Skeletal muscle satellite cell (primary cell): ENCODE results near the gene MRAS.
"Not testable (repeated sequence)": the region's sequence is repeated elsewhere in the genome, so short reads cannot be mapped to it uniquely, and the experiment has no call there.

Source experiments
- H3K27me3 ChIP-seq: 2 replicates; pipeline ENCODE4 v1.7.0; 2013; ENCODE audit warnings: low read length; ENCODE audit not compliant: control insufficient read depth, insufficient read depth
- H3K36me3 ChIP-seq: 2 replicates; pipeline ENCODE4 v1.7.0; 2013; ENCODE audit warnings: mild to moderate bottlenecking, control low read depth, low read length; ENCODE audit not compliant: insufficient read depth
- H3K4me1 ChIP-seq: 2 replicates; pipeline ENCODE4 v1.7.0; 2013; ENCODE audit warnings: low read length; ENCODE audit not compliant: control insufficient read depth, insufficient read depth
- H3K4me2 ChIP-seq: 2 replicates; pipeline ENCODE4 v1.7.0; 2013; ENCODE audit warnings: mild to moderate bottlenecking, low read length
- H3K4me3 ChIP-seq: 2 replicates; pipeline ENCODE4 v1.7.0; 2013; ENCODE audit warnings: low read length
- H3K9ac ChIP-seq: 2 replicates; pipeline ENCODE4 v1.7.0; 2013; ENCODE audit warnings: mild to moderate bottlenecking, low read depth, low read length, moderate library complexity
- H3K9me3 ChIP-seq: replicated peaks from 2 replicates; pipeline ENCODE4 v1.7.0; 2013; ENCODE audit warnings: mild to moderate bottlenecking, control low read depth, low read length

Gene MRAS

DNA sequence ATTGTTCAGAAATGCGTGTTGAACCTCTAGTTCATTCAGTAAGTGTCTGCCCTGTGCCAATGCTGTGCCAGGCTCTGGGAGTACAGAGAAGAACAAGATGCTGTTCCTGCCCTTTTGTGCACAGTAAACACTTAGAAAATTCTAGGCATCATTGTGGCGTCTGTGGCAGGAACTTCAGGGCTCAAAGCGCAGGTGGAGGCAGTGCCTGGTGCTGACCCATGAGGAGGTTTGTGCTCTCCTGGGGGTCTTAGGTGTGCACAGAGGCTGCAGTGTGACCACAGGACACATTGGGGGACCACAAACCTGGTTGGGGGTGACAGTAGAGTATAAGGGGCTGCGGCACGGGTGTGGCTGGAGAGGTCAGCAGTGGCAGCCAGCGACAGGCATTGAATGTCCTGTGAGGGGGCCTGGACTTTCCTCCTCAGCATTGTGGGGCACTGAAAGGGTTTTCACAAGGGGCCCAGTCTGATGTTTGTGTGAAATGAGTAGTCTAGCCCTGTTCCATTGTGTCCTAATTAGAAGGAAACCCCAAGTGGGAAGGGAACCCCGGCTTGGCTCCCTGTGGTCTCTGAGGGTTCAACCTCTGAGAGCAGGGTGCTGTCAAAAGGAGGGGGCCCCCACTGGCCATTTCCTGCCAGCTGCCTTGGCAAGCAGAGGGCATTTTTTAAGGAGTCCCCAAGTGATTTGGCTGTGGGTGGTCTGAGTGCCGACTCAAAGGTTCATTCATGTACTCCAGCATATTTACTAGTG lies 20.9 kb downstream of the MRAS start:
- peaks cover 8% of the 10 kb centered on the region for H3K4me1 ChIP-seq
- peaks cover 3% of the 10 kb centered on the region for H3K36me3 ChIP-seq
- H3K9me3 ChIP-seq, result no peaks in the 10 kb centered on the region
- no peak overlapping the region for H3K4me2 ChIP-seq
- H3K27me3 ChIP-seq, result no peaks in the 10 kb centered on the region
- H3K4me3 ChIP-seq, result no peak overlapping the region
- no peak overlapping the region for H3K9ac ChIP-seq

- no peak overlapping the region for H3K9ac ChIP-seq
Measured at GRCh38 chr3:138370321-138370720, 21.9 kb downstream of the MRAS start.

DNA sequence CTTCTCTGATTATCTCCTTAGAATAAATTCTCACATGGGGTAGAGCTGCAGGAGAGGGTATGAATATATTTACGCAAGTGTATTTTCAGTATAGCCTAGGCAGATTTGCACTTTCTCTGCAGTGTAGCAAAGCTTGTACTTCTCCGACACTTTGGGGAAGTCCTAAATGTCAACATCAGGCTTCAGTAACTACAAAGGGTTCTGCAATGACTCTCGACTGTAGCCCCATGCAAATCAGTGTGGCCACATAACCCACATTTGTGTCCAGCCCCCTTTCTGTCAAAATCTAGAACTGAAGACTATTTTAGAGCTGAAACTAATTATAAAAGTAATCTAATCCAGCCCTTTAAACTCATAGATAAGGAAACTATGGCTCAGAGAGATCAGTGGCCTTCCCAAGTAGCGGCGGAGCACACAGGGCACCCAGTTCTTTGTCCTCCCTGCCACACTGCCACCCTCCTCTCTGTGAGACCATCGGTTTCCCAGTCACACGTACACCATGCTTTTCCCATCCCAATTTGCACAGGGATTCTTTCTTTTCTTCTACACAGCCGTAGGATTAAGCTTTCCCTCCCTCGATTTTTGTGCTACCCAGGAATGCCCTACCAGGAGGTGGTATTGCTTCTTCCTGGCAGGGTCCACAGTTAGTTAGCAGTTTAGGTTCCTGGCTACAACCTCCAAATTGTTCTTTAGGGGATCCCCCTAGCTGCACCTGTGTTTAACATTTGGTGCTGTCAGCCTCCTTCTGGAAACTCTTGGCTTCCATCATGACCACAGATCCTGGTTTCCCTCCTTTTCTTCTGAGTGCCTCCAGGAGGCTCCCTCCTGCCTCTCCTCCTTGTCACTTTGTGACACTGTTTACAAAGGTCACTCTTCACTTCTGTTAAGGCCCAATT lies 22.9 kb downstream of the MRAS start:
- Histone ChIP-seq H3K9ac (no peak overlapping the region), H3K4me2 (no peak overlapping the region), H3K9me3 (no peaks in the 10 kb centered on the region), H3K4me3 (no peak overlapping the region), H3K4me1 (peaks cover 8% of the 10 kb centered on the region), H3K27me3 (no peaks in the 10 kb centered on the region), H3K36me3 (peaks cover 10% of the 10 kb centered on the region)

More at GRCh38 chr3:138370321-138370720, 21.9 kb downstream of the MRAS start:
- Histone ChIP-seq H3K4me1 (peaks cover 8% of the 10 kb centered on the region), H3K36me3 (peaks cover 10% of the 10 kb centered on the region), H3K4me3 (no peak overlapping the region), H3K4me2 (no peak overlapping the region), H3K27me3 (no peaks in the 10 kb centered on the region), H3K9me3 (no peaks in the 10 kb centered on the region)

DNA sequence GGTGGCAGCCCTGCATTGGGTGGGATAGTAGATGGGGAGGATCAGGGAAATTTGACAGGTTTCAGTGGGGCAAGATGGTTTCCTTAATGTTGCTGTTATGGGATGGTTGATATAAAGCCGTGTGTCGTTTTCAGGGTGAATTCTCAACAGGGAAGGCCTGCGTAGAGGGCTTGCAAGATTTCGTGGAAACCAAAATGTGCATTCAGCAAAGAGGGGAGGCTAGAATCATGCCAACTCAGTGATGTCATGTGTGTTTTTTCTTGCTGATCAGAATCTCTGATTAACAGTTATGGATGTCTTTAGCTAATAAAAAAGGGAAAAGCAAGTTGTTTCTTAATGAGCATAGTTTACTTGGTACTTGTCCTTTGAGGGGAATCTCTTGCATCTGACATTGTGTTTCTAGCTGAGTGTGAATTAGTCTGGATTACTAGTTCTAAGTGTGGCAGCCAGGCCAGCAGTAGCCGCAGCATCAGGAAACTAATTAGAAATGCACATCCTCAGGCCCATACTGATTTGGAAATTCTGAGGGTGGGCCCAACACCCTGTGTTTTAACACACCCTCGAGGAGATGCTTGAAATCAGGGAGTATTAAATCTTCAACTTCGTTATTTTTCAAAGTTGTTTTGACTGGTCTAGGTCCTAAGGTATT lies 24.8 kb downstream of the MRAS start:
- Histone ChIP-seq H3K27me3 (no peaks in the 10 kb centered on the region), H3K9me3 (no peaks in the 10 kb centered on the region), H3K9ac (no peak overlapping the region), H3K36me3 (peaks cover 10% of the 10 kb centered on the region), H3K4me2 (no peak overlapping the region), H3K4me1 (no peaks in the 10 kb centered on the region), H3K4me3 (no peak overlapping the region)

GRCh38 chr3:138373736-138374094 lies 25.3 kb downstream of the MRAS start:
- peaks cover 10% of the 10 kb centered on the region for H3K36me3 ChIP-seq
- H3K9ac ChIP-seq, result no peak overlapping the region
- no peaks in the 10 kb centered on the region for H3K4me1 ChIP-seq
- H3K4me2 ChIP-seq, result no peak overlapping the region
- no peaks in the 10 kb centered on the region for H3K27me3 ChIP-seq
- H3K4me3 ChIP-seq, result no peak overlapping the region
- H3K9me3 ChIP-seq, result no peaks in the 10 kb centered on the region

DNA sequence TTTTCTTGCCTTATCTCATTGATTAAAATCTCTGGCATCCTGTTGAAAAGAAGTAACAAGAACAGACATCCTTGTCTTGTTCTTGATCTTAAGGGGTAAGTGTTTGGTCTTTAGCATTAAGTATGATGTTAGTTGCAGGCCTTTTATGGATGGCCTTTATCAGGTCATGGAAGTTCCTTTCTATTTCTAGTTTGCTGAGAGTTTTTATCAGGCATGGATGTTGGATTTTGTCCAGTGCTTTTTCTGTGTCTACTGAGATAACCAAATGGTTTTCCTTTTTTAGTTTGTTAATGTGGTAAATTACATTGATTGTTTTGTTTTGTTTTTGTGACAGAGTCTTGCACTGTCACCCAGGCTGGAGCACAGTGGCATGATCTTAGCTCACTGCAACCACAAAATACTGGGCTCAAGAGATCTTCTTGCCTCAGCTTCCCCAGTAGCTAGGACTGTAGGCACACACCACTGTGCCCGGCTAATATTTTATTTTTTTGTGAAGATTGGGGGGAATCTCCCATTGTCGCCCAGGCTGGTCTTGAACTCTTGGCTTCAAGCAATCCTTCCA lies 26.3 kb downstream of the MRAS start:
- Histone ChIP-seq H3K4me3 (no peak overlapping the region), H3K4me1 (no peaks in the 10 kb centered on the region), H3K4me2 (no peak overlapping the region), H3K36me3 (peaks cover 10% of the 10 kb centered on the region), H3K9ac (no peak overlapping the region), H3K9me3 (no peaks in the 10 kb centered on the region), H3K27me3 (no peaks in the 10 kb centered on the region)

GRCh38 chr3:138375447-138375846 lies 27.1 kb downstream of the MRAS start:
- H3K4me2 ChIP-seq, result no peak overlapping the region

DNA sequence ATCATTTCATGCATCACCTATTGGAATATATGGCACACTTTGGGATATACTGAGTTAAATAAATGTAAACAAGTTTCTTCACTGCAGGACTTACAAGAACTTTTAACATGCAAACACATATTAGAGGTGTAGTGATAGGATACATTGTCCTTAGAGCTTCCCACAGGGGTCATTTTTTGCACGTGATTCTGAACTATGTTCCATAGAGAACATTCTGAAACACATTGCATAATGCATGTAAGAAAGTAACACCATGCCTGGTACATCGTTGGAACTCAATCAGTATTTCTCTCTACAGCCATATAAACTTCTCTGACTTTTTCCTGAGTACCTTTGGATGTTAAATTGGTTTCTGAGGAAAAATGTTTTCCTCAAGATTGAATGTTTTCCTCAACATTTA lies 28.3 kb downstream of the MRAS start:
- H3K9me3 ChIP-seq, result no peaks in the 10 kb centered on the region
- no peak overlapping the region for H3K4me2 ChIP-seq
- H3K36me3 ChIP-seq, result peaks cover 10% of the 10 kb centered on the region
- H3K27me3 ChIP-seq, result no peaks in the 10 kb centered on the region
- H3K4me1 ChIP-seq, result peaks cover 5% of the 10 kb centered on the region
- H3K9ac ChIP-seq, result no peak overlapping the region
- no peak overlapping the region for H3K4me3 ChIP-seq

More at GRCh38 chr3:138375447-138375846, 27.1 kb downstream of the MRAS start:
- peaks cover 10% of the 10 kb centered on the region for H3K36me3 ChIP-seq
- no peak overlapping the region for H3K9ac ChIP-seq
- no peaks in the 10 kb centered on the region for H3K4me1 ChIP-seq
- H3K27me3 ChIP-seq, result no peaks in the 10 kb centered on the region
- H3K9me3 ChIP-seq, result no peaks in the 10 kb centered on the region
- H3K4me3 ChIP-seq, result no peak overlapping the region

- not testable (repeated sequence) for H3K9ac ChIP-seq, H3K4me2 ChIP-seq, H3K27me3 ChIP-seq, H3K9me3 ChIP-seq, H3K4me3 ChIP-seq
- Histone ChIP-seq H3K36me3 (peaks cover 10% of the 10 kb centered on the region), H3K4me1 (peaks cover 11% of the 10 kb centered on the region)
Measured at GRCh38 chr3:138377212-138377611, 28.8 kb downstream of the MRAS start.

DNA sequence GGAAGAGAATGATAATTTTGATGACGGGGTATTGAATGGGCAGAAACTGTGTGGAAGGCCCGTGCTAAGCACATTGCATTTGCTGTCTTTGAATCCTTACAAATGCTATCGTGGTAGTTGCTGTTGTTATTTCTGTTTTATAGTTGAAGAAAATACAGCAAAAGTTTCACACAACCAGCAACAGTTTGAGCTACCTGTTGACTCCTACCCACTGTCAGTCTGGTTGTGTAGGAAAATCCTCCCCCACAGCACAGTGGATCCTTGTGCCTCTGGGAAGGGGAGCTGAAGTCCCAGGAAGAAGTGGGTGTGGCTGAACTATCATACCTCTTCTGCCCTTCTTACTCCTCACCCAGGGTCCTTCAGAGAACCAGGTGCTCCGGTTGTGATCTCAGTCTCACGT lies 29.4 kb downstream of the MRAS start:
- H3K36me3 ChIP-seq, result peaks cover 10% of the 10 kb centered on the region
- no peaks in the 10 kb centered on the region for H3K9me3 ChIP-seq
- H3K27me3 ChIP-seq, result no peaks in the 10 kb centered on the region
- no peak overlapping the region for H3K4me2 ChIP-seq
- no peak overlapping the region for H3K9ac ChIP-seq
- H3K4me1 ChIP-seq, result peaks cover 16% of the 10 kb centered on the region
- no peak overlapping the region for H3K4me3 ChIP-seq

DNA sequence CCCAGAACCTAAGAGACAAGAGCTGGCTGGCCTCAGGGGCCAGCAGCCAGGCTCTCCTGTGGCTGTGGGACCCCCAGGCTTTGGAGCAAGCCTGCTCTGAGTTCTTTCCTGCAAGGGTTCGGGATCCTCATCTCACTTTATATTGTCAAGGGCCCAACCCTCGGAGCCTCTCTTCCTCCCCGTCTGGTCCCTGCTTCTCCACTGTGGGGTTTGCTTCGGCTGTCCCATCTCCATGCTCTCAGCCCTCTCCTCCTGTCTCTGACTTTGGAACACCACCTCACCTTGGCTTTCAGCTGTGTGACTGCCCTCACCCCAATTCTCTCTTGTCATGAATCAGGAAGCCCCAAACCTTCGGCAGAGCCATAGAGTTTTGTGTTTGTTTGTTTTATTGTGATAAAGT lies 30.0 kb downstream of the MRAS start:
- H3K9me3 ChIP-seq, result no peaks in the 10 kb centered on the region
- H3K36me3 ChIP-seq, result peaks cover 9% of the 10 kb centered on the region
- H3K4me3 ChIP-seq, result no peak overlapping the region
- no peaks in the 10 kb centered on the region for H3K27me3 ChIP-seq
- H3K9ac ChIP-seq, result no peak overlapping the region
- H3K4me2 ChIP-seq, result no peak overlapping the region
- peaks cover 17% of the 10 kb centered on the region for H3K4me1 ChIP-seq
